Keratinocyte (primary cell): ENCODE measurements around the gene MINK1. TPM values are rescaled to one million over a fixed set of nuclear protein-coding genes. Genes with fewer than 3 reads are reported as not detected.

Experiments used
- DNase-seq: peaks from one replicate; pipeline ENCODE4 v3.0.0-alpha.2; 2011; ENCODE audit warnings: low read depth, missing footprints, low spot score
- FAIRE-seq: peaks from 2 replicates; lab custom pipeline; 2011; peaks lifted over from hg19 to GRCh38; lab: Jason Lieb, UNC
- H2AFZ ChIP-seq: 2 replicates; pipeline ENCODE4 v1.6.0; 2012; ENCODE audit warnings: low read length, control low read depth, inconsistent platforms; ENCODE audit not compliant: control insufficient read depth
- H3K27ac ChIP-seq: 2 replicates; pipeline ENCODE4 v1.5.1; 2011; ENCODE audit warnings: low read length; ENCODE audit not compliant: control insufficient read depth, insufficient read depth
- H3K27me3 ChIP-seq: 3 replicates; pipeline ENCODE4 v1.6.0; 2011; ENCODE audit warnings: low read length; ENCODE audit not compliant: control insufficient read depth, insufficient read depth; ENCODE audit errors: extremely low read depth
- H3K36me3 ChIP-seq, 2 experiments: 2 replicates in 1 of 2; 3 replicates in 1 of 2; pipeline ENCODE4 v1.5.1; 2011; ENCODE audit warnings: low read length in 2 of 2, mild to moderate bottlenecking in 1 of 2; ENCODE audit not compliant: control insufficient read depth in 2 of 2, insufficient read depth in 2 of 2; ENCODE audit errors: extremely low read depth in 1 of 2
- H3K4me1 ChIP-seq: 3 replicates; pipeline ENCODE4 v1.5.1; 2011; ENCODE audit warnings: low read length; ENCODE audit not compliant: control insufficient read depth, insufficient read depth; ENCODE audit errors: extremely low read depth
- H3K4me2 ChIP-seq: 3 replicates; pipeline ENCODE4 v1.6.0; 2011; ENCODE audit warnings: low read depth, low read length; ENCODE audit not compliant: control insufficient read depth, insufficient read depth; ENCODE audit errors: extremely low read depth
- H3K4me3 ChIP-seq, 3 experiments: fragments of 200-600 bp in 1 of 3; sonication (generic) in 1 of 3; 2 replicates in 2 of 3; 3 replicates in 1 of 3; pipeline ENCODE4 v1.5.1; 2011 to 2016; ENCODE audit warnings: low read length in 3 of 3, mild to moderate bottlenecking in 3 of 3, control low read depth in 2 of 3, inconsistent platforms in 1 of 3, low read depth in 1 of 3, mixed read lengths in 1 of 3, mixed run types in 1 of 3, moderate library complexity in 1 of 3; ENCODE audit not compliant: control insufficient read depth in 2 of 3, insufficient read depth in 2 of 3; ENCODE audit errors: extremely low read depth in 1 of 3
- H3K79me2 ChIP-seq: 2 replicates; pipeline ENCODE4 v1.6.0; 2012; ENCODE audit warnings: low read length; ENCODE audit not compliant: control insufficient read depth, insufficient read depth
- H3K9ac ChIP-seq: 3 replicates; pipeline ENCODE4 v1.6.0; 2011; ENCODE audit warnings: low read length; ENCODE audit not compliant: control insufficient read depth, insufficient read depth; ENCODE audit errors: extremely low read depth
- H3K9me1 ChIP-seq: 3 replicates; pipeline ENCODE4 v1.6.0; 2011; ENCODE audit warnings: low read length; ENCODE audit not compliant: control insufficient read depth, insufficient read depth; ENCODE audit errors: extremely low read depth
- H3K9me3 ChIP-seq: 2 replicates; pipeline ENCODE4 v1.5.1; 2012; ENCODE audit warnings: low read depth, low read length; ENCODE audit not compliant: control insufficient read depth
- H4K20me1 ChIP-seq: 3 replicates; pipeline ENCODE4 v1.6.0; 2011; ENCODE audit warnings: low read length; ENCODE audit not compliant: control insufficient read depth, insufficient read depth; ENCODE audit errors: extremely low read depth
- EZH2 ChIP-seq: IDR thresholded peaks from one replicate; pipeline ENCODE4 v1.6.1; 2012; ENCODE audit warnings: inconsistent platforms, mild to moderate bottlenecking, low read length, moderate library complexity
- dilution Hi-C: fragments of 300-500 bp; cut with MboI; formaldehyde crosslinking; loops from one replicate; pipeline ENCODE4 v1.7.0; 2020; ENCODE audit warnings: low sequenced_read_pairs; ENCODE audit not compliant: extremely low pct_ligation_motif_present
- polyA plus RNA-seq, 5 experiments: library from polyadenylated mRNA; depleted of rRNA in 3 of 5; stranded (reverse) in 3 of 5; stranded (forward) in 1 of 5; unstranded in 1 of 5; fragments of >200 nt; gene quantifications; 1 replicate in 1 of 5; 2 replicates in 3 of 5; 3 replicates in 1 of 5; pipeline versions ENCODE4 v1.2.1 to v1.2.3, GENCODE V29; 2011 to 2012; ENCODE audit warnings: missing spikeins in 2 of 5, low read depth in 1 of 5, low replicate concordance in 1 of 5
- TF ChIP-seq, protein P1 (sequence below), 3 experiments: IDR thresholded peaks in 1 of 3; conservative IDR thresholded peaks in 1 of 3; optimal IDR thresholded peaks in 1 of 3; 2 replicates in 2 of 3; 3 replicates in 1 of 3; pipeline versions ENCODE3 to v1.5.1; 2011; ENCODE audit warnings: low read length in 3 of 3, mild to moderate bottlenecking in 3 of 3, moderate library complexity in 2 of 3, control low read depth in 1 of 3, inconsistent platforms in 1 of 3; ENCODE audit not compliant: insufficient read depth in 2 of 3; ENCODE audit errors: extremely low read depth in 1 of 3

The MINK1 gene
- polyA plus RNA-seq, 1 donor (not counting 4 experiments of a cell fraction or from before 2014, with no cell fraction given) = 82.8 TPM

DNA sequence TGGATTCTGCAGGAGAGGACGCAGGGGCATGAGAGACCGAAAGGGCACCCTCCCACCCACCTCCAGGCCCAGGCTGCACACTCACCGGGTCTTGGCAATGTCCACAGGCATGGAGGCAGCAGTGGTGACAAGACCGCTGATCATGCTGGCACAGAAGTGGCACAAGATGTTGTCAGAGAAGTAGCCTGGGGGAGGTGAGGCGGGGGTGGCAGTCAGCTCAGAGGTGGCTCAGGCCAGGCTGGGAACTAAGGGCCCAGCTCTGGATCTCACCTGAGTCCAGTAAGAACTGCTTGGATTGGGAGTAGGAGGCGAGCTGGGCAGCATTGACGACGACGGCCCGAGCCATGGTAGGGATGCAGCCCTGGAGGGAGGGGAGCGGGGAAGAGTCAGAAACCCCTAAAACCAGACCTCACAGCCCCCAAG lies 104.9 kb downstream of the MINK1 start:
- Histone ChIP-seq H4K20me1 (no peaks in the 10 kb centered on the region), H2AFZ (no peak overlapping the region), H3K27ac (no peak overlapping the region), H3K9me1 (no peaks in the 10 kb centered on the region), H3K27me3 (no peaks in the 10 kb centered on the region), H3K9ac (no peak overlapping the region), H3K36me3 (peaks cover 17 to 22% of the 10 kb centered on the region in 2 experiments), H3K9me3 (no peaks in the 10 kb centered on the region), H3K4me2 (no peak overlapping the region), H3K4me3 (no peak overlapping the region), H3K79me2 (peaks cover 45% of the 10 kb centered on the region), H3K4me1 (peaks cover 23% of the 10 kb centered on the region)
- DNase-seq (no peak), FAIRE-seq (no peak)
- dilution Hi-C loops = no loop called here
- no peak for TF ChIP-seq EZH2
- TF ChIP-seq, protein P1, sequence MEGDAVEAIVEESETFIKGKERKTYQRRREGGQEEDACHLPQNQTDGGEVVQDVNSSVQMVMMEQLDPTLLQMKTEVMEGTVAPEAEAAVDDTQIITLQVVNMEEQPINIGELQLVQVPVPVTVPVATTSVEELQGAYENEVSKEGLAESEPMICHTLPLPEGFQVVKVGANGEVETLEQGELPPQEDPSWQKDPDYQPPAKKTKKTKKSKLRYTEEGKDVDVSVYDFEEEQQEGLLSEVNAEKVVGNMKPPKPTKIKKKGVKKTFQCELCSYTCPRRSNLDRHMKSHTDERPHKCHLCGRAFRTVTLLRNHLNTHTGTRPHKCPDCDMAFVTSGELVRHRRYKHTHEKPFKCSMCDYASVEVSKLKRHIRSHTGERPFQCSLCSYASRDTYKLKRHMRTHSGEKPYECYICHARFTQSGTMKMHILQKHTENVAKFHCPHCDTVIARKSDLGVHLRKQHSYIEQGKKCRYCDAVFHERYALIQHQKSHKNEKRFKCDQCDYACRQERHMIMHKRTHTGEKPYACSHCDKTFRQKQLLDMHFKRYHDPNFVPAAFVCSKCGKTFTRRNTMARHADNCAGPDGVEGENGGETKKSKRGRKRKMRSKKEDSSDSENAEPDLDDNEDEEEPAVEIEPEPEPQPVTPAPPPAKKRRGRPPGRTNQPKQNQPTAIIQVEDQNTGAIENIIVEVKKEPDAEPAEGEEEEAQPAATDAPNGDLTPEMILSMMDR (optimal IDR thresholded peaks at IDR 0.05 in 1 of 3, IDR thresholded peaks at IDR 0.05 in 1 of 3, conservative IDR thresholded peaks at IDR 0.05 in 1 of 3; ENCODE audit: extremely low read depth in 1 of 3, insufficient read depth in 2 of 3, low read length in 3 of 3) = no peak

DNA sequence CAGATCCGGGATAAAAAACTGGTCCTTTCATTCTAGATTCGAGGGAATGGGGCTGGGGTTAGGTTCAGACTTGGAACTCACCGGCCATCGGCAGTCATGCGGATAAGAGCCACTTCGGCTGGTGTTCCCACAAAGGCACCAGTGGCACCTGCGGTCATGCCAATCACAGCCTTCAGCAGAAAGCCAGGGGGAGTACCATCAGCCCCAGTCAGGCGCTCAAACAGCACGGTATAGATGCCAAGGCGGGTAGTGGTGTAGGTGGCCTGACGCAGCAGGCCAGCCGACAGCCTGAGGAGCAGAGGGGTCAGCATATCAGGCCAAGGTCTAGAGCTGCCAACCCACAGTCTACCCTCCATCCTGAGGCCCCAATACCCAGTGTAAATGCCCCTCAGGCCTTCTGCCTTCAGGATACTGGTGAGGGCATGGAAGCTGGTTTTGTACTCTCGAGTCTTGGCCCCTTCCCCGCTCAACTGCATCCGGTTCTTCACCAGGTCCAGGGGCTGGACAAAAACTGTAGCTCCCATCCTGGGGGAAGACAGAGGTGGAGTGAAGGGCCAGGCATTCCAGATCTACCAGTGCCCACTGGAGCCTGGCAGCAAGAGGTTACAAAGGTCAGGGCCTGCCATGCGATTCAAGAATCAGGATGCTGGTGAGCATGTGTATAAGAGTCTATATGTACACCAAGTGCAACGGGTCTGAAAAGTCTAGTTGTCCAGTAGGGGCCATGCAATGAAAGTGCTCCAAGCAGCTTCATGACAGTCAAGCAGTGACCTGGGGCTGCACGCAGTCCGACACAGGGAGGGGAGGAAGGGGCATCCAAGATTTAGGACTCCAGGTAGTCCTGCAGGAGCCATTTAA lies 105.8 kb downstream of the MINK1 start:
- Histone ChIP-seq H3K9me1 (no peaks in the 10 kb centered on the region), H3K4me1 (peaks cover 28% of the 10 kb centered on the region), H3K27me3 (no peaks in the 10 kb centered on the region), H3K4me3 (peak overlapping the region; percentile 91 to 93 (median 91)), H3K4me2 (peak overlapping the region; percentile 79), H3K36me3 (peaks cover 20 to 23% of the 10 kb centered on the region in 2 experiments), H3K27ac (peak overlapping the region; percentile 98), H3K9ac (peak overlapping the region; percentile 97), H2AFZ (no peak overlapping the region), H3K9me3 (no peaks in the 10 kb centered on the region), H3K79me2 (peaks cover 47% of the 10 kb centered on the region), H4K20me1 (no peaks in the 10 kb centered on the region)
- DNase-seq (no peak), FAIRE-seq (no peak)
- no peak for TF ChIP-seq EZH2
- TF ChIP-seq, protein P1 (optimal IDR thresholded peaks at IDR 0.05 in 1 of 3, IDR thresholded peaks at IDR 0.05 in 1 of 3, conservative IDR thresholded peaks at IDR 0.05 in 1 of 3; ENCODE audit: extremely low read depth in 1 of 3, insufficient read depth in 2 of 3, low read length in 3 of 3) = no peak
- dilution Hi-C loops = no loop called here
